ENCODE data around the gene PCGF6. TPM values are rescaled to one million over a fixed set of nuclear protein-coding genes. Genes with fewer than 3 reads are reported as not detected.
"Not testable (repeated sequence)": the region's sequence is repeated elsewhere in the genome, so short reads cannot be mapped to it uniquely, and the experiment has no call there.

Gene PCGF6
- total RNA-seq, 1 donor from 2014 or later = 7.6 TPM

DNA sequence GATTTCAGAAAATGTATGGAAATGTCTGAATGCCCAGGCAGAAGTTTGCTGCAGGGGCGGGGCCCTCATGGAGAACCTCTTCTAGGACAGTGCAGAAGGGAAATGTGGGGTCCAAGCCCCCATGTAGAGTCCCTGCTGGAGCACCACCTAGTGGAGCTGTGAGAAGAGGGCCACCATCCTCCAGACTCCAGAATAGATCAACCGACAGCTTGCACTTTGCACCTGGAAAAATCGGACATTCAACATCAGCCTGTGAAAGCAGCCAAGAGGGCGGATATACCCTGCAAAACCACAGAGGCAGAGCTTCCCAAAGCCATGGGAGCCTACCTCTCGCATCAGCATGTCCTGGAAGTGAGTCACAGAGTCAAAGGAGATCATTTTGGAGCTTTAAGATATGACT lies 91.0 kb downstream of the PCGF6 start:
- DNase-seq (ENCODE audit: low spot score) = no peak

DNA sequence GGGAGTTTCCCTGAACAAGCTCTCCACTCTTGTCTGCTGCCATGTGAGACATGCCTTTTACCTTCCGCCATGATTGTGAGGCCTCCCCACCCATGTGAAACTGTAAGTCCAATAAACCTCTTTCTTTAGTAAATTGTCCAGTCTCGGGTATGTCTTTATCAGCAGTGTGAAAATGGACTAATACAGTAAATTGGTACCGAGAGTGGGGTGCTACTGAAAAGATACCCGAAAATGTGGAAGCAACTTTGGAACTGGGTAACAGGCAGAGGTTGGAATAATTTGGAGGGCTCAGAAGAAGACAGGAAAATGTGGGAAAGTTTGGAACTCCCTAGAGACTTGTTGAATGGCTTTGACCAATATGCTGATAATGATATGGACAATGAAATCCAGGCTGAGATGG lies 92.0 kb downstream of the PCGF6 start:
- DNase-seq (ENCODE audit: low spot score) = not testable (repeated sequence)

More for the DNA sequence above, 91.0 kb downstream of the PCGF6 start:
- no peak for ATAC-seq

DNA sequence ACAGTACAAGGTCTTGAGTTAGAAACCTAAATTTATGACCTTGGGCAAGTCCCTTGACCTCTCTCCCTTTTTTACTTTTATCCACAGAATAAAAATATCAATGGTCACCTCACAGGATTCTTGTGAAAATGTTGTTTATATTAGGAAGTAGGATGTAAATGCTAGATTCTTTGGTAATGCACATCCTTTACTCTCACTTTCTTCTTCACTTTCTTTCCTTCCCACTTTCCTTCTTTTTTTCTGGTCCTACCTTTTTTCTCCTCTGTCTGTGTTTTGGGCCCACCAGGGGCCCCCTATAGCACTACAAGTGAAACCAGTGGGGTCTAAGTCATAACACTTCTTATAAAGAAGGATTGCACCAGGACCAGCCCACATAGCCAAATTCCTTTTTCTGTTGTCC lies 93.1 kb downstream of the PCGF6 start:
- ATAC-seq (no peak), DNase-seq (ENCODE audit: low spot score) (no peak)

More for the DNA sequence above, 92.0 kb downstream of the PCGF6 start:
- ATAC-seq = not testable (repeated sequence)

DNA sequence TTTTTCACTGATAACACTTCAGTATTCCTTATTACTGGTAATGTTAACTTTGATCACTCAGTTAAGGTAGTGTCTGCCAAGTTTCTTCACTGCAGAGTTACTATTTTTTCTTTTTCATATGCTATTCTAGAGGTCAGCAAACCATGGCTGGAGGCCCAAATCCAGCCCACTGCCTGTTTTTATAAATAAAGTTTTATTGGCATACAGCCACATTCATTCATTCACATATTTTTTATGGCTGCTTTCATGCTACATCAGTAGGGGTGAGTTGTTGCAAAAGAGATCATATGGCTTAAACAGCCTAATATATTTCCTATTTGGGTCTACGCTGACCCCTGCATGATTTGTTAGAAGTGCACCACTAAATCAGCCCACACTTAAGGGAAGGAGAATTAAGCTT lies 94.3 kb downstream of the PCGF6 start:
- no peak for ATAC-seq
- DNase-seq (ENCODE audit: low spot score) = no peak

DNA sequence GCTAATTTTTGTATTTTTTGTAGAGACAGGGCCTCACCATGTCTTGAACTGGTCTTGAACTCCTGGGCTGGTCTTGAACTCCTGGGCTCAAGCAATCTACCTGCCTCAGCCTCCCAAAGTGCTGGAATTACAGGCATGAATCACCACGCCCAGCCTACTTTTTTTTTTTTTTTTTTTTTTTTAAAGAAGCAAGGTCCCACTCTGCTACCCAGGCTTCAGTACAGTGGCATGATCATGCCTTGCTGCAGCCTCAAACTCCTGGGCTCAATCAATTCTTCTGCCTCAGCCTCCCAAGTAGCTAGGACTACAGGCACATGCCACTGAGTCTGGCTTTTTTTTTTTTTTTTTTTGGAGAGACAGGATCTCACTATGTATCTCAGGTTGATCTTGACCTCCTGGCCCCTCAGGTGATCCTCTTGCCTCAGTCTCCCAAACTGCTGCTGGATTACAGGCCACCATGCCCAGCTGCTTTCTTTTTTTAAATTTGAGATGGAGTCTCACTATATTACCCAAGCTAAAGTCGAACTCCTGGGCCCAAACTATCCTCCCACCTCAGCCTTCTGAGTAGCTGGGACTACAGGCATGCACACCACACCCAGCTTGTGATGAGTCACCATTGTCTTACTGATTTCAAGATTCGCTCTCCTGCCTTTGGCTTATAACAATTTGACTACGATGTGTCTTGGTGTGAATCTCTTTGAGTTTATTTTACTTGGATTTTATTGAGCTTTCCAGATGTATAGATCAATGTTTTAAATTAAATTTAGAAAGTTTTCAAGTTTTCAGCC lies 96.2 kb downstream of the PCGF6 start:
- ATAC-seq (no peak), DNase-seq (ENCODE audit: low spot score) (no peak)

DNA sequence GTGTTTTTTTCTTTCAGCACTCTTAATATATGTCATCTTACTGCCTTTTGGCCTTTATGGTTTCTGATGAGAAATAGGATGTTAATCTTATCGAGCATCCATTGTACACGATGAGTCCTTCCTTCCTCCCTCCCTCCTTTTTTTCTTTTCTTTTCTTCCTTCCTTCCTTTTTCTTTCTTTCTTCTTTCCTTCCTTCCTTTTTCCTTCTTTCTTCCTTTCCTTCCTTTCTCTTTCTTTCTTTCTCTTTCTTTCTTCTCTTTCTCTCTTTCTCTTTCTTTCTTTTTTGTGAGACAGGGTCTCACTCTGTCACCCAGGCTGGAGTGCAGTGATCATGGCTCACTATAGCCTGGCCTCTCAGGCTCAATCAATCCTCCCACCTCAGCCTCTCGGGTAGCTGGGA lies 96.8 kb downstream of the PCGF6 start:
- DNase-seq (ENCODE audit: low spot score) (no peak), ATAC-seq (no peak)

Other genes starting within 250 kb of the PCGF6 start
- 21.3 TPM for gene NT5C2, start 157.9 kb downstream of the PCGF6 start, total RNA-seq
- gene RPEL1, start 105.3 kb downstream of the PCGF6 start, total RNA-seq = not detected
- gene INA, start 74.0 kb downstream of the PCGF6 start, total RNA-seq = not detected
- gene TAF5, start 16.8 kb upstream of the PCGF6 start, total RNA-seq = 2.1 TPM
- gene ATP5MK, start 45.3 kb upstream of the PCGF6 start, total RNA-seq = 154 TPM
- 9.0 TPM for gene PDCD11, start 45.5 kb upstream of the PCGF6 start, total RNA-seq
- 3.6 TPM for gene CALHM2, start 101.2 kb upstream of the PCGF6 start, total RNA-seq
- gene CALHM1, start 107.8 kb upstream of the PCGF6 start, total RNA-seq = not detected
- not detected for gene CALHM3, start 128.1 kb upstream of the PCGF6 start, total RNA-seq
- gene NEURL1, start 142.6 kb upstream of the PCGF6 start, total RNA-seq = 1.7 TPM